GM15510 (cell line): ENCODE data around the gene SCNN1A.

Source experiments
- POLR2A ChIP-seq: IDR thresholded peaks from 3 replicates; pipeline ENCODE4 v1.6.1; 2011; ENCODE audit warnings: borderline replicate concordance; ENCODE audit not compliant: insufficient read length; ENCODE audit errors: extremely low read depth

Gene SCNN1A

GRCh38 chr12:6363330-6364043, 11.9 kb downstream of the SCNN1A start:
- no peak for TF ChIP-seq POLR2A

- TF ChIP-seq POLR2A: no peak
Observed at GRCh38 chr12:6363010-6363329, 12.4 kb downstream of the SCNN1A start.

GRCh38 chr12:6362403-6362802, 13.0 kb downstream of the SCNN1A start:
- no peak for TF ChIP-seq POLR2A

- no peak for TF ChIP-seq POLR2A
Observed at GRCh38 chr12:6361834-6362233, 13.5 kb downstream of the SCNN1A start.

- TF ChIP-seq POLR2A: no peak
Observed at GRCh38 chr12:6360578-6361490, 14.5 kb downstream of the SCNN1A start.

GRCh38 chr12:6360080-6360571, 15.2 kb downstream of the SCNN1A start:
- no peak for TF ChIP-seq POLR2A

- TF ChIP-seq POLR2A: no peak
Observed at GRCh38 chr12:6358881-6359280, 16.5 kb downstream of the SCNN1A start.

- no peak for TF ChIP-seq POLR2A
Observed at GRCh38 chr12:6356374-6356820, 19.0 kb downstream of the SCNN1A start.

GRCh38 chr12:6355491-6356373, 19.6 kb downstream of the SCNN1A start:
- TF ChIP-seq POLR2A: no peak

- TF ChIP-seq POLR2A: no peak
Observed at GRCh38 chr12:6354495-6355393, 20.6 kb downstream of the SCNN1A start.

GRCh38 chr12:6352193-6353173, 22.9 kb downstream of the SCNN1A start:
- TF ChIP-seq POLR2A: no peak

GRCh38 chr12:6351622-6352021, 23.7 kb downstream of the SCNN1A start:
- no peak for TF ChIP-seq POLR2A
